Stimulated activated CD8-positive, alpha-beta memory T cell treated with anti-CD3 and anti-CD28 coated beads, Interleukin-2, amount 100 ng/mL, for 48 hours (primary cell): ENCODE results near the gene DDX49.
"Not testable (repeated sequence)": the region's sequence is repeated elsewhere in the genome, so short reads cannot be mapped to it uniquely, and the experiment has no call there.

ENCODE experiments used
- DNase-seq, 2 donors: peaks; one replicate each; pipeline ENCODE4 v3.0.0-alpha.2; 2020; ENCODE audit warnings: low read depth in 2 of 2

The DDX49 gene

DNA sequence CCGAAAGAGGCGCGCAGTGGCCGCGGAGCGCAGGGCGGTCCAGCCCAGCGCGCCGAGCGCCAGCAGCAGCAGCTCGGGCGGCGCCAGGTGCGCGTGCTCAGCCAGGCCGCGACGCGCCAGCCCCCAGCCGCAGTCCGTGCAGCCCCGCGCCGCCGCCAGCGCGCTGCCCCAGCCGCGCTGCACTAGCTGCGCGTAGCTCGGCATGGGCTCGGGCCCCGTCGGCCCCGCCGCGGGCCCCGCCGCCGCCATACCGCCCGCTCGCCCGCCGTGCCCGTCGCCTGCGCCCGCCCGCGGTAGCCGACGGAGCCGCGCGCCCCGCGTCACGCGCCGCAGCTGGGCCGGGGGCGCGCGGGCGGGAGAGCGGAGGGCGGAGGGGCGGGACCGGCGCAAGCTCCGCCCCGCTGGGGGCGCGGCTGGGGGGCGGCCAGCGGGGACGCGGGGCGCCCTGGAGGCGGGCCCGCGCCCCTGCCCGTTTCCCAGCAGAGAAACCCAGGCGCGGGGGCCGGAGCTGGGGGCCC lies 23.6 kb upstream of the DDX49 start, which contains the start of gene CERS1:
CERS1 (minus strand) TSS at position 335 of the 518 bp plus-strand sequence; CDS start at position 249, 86 bp downstream.
- no peak for DNase-seq

DNA sequence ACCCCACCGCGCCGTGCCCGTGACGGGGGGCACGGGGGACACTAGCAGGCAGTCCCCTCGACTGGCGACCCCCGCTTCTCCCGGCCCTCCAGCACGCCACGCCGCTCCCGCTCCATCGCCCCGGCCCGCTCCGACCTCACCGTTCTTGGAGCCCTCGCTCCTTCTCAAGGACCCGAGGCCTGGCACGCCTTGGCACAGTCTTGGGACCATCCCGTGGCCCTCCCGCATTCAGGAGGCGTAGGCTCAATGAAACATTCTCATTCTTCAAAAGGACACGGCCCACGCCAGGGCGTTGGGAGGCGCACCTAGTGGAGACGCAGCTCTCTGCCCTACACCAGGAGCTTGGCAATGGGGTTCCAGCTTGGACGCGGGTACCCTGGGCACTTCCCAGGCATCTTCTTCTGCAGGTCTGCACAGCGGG lies 23.1 kb upstream of the DDX49 start:
- no peak for DNase-seq

DNA sequence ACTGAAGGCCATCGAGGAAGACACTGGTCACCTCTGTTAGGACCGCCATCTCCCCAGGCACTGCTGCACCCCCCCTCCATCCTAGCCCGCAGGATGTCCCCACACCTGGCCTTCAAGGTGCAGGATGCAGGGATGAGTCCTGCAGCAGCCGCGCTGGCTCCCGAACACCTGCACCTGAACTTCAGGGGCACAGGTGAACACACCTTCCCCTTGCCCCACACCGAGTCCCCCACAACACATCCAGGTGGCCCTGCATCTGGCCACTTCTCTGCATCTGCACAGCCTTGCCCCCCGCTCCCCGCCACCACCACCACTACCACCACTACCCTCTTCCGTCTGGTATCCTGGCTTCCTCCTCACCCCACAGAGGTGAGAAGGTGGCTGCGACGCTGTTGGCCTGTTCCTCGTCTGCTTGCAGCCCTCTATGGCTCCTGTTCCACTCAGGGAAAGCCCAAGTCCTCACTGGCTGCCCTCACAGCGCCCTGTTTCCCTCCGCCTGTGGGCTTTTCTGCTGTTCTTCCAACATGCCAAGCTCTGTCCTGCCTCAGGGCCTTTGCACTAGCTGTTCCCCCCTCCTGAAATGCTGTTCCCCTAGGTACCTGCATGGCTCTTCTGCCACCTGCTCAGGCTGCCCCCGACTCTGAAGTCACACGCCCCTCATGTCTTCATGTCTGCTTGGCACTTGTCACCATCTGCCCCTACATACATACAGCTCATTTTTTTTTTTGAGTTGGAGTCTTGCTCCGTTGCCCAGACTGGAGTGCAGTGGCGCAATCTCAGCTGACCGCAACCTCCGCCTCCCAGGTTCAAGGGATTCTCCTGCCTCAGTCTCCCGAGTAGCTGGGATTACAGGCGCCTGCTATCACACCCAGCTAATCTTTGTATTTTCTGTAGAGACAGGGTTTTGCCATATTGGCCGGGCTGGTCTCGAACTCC lies 22.2 kb upstream of the DDX49 start:
- DNase-seq = no peak

DNA sequence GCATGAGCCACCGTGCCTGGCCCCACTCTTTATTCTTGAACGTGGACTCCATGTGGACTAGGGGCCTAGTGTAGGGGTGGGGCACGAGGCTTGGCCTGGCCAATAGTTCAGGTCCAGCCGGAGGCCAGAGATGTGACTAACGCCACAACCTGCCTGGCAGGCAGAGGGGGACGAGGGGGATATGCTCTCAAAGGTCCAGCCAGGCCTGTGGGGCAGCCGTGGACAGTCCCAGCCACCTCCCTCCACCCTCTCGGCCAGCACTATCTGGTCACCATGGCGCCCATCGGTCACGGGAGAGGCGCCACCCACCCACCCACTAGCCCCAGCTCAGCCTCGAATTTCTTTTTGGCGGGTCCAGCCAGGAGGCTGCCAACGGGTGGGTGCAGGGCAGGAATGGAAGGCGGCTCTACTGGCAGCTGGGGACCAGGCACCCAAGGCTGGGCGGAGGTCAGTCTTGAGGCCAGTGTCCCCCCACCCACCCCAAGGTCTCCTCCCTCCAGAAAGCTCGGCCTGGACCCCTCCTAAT lies 21.4 kb upstream of the DDX49 start:
- no peak for DNase-seq

DNA sequence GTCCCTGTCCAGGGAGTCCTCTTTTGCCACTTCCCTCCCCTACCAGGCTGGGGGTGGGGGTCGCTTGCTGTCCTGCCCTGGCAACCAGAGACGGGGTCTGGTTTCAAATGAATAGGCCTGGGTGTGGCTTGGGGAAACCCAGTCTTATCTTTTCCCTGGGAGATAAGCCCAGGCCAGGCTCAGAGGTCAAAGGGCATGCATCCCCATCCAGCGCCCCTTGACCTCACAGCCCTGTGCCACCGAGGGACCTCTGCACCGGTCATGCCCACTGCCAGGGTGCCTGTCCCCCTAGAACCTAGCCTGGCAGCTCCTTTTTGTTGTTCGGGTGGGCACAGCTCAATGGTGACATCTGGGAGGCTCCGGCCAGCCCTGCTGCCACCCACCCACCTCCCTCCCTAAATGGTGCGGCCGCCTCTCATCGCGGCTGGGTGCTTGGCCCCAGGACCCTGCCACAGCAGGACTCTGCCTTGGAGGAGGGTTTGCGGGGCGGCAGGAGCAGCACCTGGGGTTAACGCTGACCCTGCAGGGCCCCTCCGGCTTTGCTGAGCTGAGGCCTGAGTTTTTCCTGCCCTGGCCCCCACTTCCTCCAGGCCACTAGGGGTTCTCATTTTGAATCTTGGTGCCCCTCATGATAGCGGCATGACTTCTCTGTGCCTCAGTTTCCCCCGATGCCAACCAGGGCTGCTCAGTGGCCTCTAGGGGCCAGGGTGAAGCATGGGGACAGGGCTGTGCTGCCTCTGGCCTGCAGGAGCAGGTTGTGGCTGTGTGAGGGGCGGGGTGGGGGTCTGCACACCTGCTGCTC lies 20.7 kb upstream of the DDX49 start:
- no peak for DNase-seq

DNA sequence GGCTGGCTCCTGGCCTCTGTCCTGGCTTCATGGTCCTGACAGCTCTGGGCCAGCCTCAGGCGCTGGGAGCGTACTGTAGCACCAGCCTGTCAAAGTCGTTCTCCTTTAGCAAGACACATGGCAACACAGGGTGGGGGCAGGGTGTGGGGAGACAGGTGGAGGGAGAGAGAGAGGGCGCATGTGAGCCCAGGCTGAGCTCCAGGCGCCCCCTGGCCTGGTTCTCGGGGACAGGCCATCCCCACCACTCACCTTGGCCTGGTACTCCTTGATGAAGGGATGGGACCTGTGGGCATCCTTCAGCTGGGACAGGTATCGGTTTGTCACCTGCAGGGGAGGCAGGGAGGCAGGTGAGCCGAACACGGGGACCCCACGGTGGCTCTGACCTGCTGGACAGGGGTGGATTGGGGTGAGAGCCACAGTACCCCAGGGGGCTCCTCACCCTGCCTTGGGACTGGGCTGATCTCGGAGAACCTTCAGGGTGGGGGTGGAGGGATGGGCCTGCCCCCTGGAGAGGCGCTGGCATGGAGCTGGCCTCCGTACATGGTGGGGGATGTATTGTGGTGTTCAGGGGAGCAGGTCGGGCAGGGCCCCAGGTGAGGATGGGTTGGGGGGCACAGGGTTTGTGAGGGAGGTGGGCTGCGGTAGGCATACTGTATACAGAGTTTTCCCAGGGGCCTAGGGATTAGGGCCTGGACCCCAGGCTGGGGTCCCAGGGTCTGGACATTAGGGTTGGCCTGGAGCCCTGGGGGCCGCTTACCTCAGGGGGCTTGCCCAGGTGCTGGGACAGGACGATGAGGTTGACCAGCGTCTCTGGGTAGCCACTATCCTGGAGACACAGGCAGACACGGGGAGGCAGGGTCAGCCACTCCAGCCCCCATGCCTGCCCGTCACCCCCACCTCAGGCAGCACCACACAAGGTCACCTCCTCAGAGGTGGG lies 19.6 kb upstream of the DDX49 start:
- no peak for DNase-seq

DNA sequence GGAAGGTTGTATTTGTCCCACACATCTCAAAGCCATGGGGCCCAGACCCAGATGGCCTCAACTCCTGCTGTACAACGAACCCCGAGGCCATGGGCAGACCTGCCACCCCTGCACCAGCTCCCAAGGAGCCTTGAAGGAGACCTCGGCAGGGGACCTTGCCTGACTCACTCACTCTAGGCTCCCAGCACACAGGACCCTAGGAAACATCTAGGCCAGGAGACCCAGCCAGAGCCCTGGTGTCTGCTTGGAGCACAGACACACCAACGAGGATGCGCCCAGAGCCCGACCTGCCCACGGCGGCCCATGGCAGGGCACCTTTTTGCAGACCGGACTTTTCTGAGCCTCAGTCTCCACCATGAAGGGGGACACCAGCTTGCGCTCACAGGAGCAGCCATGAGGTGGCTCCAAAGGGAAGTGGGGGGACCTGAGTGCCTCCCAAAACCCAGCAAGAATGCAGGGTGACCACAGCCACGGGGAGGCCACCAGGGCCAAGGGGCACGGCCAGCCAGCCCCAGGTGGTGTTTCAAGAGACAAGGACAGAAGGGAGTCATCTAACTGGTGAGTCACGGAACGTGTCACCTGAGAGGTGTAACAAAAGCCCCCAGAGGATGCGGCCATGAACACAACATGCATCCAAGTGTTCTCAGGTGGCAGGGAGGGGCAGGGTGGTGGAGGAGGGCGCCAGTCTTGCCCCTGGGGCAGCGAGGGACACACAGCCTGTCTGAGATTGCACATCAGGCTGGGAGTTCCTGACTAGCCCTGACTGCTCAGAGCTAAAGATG lies 18.6 kb upstream of the DDX49 start:
- DNase-seq = no peak

DNA sequence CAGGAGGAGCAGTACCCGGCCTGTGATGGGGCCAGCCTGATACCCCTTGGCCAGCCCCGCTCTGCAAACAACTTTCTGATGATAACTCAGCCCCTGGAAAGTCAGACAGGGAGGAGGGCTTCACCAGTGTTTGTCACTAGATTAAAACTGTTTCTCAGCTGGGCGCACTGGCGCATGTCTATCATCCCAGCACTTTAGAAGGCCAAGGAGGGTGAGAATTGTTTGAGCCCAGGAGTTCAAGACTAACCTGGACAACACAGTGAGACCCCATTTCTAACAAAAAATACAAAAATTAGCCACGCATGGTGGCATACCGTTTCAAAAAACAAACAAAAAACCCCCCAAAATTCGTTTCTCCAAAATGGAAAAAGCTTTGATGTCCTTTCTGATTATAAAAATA lies 18.0 kb upstream of the DDX49 start:
- DNase-seq = no peak

DNA sequence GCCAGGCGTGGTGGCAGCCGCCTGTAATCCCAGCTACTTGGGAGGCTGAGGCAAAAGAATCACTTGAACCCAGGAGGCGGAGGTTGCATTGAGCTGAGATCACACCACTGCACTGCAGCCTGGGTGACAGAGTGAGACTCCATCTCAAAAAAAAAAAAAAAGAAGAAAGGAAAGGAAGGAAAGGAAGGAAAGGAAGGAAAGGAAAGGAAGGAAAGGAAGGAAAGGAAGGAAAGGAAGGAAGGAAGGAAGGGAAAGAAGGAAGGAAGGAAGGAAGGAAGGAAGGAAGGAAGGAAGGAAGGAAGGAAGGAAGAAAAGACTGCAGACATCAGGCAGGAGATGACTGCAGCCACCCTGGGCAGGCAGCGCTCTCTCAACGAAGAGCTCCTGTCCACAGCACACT lies 17.0 kb upstream of the DDX49 start:
- DNase-seq = not testable (repeated sequence)

DNA sequence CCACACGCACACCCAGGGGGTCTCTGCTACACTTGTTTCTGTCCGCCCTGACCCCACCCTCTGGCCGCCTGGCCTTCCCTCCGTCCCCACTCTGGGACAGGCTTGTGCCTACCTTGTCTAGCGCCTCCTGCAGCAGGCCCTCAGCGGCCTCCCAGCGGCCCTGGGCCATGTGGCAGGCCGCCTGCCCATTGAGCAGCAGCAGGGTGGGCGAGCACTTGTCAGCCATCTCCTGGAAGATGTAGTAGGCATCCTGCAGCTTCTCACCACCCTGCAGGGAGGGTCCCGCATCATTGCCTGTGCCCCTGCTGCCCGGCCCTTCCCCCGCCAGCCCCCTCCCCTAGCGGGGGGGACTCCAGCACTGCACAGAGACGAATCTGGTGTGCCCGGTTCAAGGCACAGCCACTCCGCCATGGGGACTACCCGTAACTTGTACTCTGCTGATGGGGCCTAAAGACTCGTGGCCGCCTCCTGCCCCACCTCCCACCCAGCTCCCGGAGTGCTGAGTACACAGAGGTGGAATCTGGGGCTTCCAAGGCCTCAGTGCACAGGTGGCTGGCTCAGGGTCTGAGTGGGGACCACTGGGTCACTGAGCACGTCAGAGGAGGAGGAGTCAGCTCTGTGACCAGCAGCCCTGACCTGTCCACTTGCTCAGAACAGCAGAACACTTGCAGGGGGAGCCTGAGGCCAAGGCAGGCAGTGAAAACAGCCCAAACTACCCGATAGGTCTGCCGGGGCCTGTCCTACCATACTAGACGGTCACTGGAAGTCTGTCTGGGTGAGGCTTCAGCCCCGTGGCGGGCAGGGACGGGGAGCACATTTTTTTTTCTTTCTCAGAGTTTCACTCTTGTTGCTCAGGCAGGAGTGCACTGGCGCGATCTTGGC lies 16.1 kb upstream of the DDX49 start:
- DNase-seq = no peak

DNA sequence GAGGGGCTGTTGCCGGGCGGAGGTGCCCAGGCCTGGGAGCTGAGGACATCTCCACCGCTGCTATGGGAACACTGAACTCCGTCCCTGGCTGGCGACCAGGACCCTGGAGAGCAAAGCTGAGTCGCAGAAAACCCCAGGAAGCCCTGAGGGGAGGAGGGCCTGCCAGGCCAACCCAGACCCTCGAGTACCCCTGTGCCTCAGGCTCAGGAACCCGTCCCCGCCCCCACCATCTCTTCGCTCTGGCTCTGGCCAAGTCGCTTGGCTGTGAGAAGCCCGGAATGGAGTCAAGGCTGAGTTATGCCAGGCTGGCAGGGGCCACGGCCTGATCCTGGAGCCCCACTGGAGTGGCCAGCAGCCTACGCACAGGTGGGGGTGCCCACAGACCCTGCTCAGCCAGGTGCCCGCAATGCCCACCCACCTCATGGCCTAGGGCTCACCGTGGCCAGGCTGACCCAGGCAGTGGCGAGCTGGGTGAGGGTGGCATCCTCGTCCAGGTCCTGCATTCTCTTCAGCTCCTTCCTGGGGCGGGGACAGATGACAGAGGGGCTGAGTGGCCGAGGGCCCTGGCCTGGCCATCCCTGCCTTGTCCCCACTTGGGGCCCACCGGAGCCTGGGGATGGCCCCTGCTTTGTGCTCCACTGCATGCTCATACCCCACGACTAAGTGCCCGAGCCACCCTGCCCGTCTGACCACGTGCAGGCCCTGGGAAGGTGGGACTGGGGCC lies 15.0 kb upstream of the DDX49 start:
- no peak for DNase-seq

DNA sequence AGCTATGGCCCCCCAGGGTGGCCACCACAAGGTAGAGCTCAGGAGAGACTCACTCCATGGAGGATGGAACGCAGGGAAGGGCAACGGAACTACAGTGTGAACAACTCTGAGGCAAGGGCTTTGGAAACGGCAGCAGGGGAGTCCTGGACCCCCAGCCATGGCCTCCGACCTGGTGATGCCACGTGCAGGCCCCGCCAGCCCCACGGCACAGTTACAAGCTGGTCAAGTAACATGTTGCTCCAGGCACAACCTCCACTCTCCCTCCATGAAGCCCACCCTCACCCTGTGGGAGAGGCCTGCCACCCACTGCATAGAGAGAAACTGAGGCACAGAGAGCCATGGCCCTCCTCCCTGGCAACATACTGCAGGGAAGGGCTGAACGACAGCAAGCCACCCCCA lies 14.5 kb upstream of the DDX49 start:
- DNase-seq = no peak

DNA sequence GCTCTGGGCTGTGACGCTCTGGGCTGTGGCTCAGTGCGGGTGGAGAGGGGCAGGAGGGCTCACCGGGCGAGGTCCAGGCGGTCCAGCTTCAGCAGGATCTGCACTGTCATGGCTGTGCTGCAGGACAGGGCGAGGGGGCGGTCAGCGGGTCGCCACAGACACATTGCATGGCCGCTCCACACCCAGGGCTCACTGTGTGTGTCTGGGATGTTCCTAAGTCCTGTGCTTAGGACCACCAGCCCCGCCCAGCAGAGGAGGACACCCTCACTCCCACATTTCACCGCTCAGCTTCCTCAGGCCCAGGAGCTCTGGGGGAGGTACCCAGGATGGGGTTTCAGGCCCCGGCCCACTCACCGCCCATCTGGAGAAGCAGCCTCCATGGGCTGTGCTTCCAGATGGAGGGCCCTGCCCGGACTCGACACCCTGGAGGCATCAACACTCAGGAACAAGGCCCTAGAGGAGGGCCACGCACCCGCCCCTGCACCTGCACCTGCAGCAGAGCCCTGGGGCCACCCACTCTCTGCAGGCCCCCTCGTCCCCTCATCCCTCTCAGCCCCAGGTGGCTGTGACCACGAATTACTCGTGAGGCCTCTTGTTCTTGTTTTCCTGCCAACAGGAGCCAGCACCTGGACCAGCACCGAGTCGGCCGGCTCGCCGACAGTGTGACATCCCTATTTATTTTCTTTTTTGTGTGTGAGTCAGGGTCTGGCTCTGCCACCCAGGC lies 13.8 kb upstream of the DDX49 start:
- no peak for DNase-seq

DNA sequence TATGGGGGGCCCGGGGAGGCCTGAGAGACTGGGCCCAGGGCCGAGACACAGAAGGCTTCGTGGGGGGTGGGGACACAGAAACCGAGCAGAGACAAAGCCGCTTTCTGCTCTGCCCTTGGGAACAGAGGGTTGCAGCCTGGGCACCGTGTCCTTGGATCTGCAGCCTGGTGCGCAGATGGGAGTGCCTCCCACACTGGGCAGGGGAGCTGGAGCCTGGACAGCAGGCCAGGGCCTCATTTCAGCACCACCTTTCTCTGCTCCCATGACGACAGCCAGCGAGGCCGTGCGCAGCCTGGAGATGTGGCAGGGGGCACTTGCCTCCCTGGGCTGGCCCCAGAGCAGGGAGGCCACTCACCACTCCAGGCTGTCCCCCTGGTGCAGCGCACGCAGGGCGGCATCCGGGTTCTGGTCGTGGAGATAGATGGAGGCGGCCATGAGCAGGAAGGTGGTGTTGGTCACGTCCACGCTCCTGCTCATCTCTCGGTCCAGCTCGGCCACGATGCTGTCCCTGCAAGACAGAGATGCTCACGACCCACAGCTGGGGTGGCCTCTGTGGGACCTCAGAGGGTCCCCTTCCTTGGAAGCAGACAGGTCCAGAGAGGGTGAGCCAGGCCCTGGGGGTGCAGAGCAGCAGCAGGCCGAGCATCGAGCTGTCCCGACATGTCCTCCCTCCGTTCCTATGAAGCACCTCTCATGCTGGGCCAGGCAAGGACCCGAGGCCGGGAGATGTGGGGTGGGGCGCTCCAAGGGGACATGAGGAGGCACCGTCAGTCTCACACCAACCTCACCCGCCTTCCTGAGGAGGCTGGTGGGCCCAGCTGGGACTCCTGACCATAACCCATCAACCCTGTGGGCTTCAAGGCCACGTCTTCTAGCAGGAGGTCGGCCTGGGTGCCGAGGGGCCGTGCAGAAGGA lies 12.7 kb upstream of the DDX49 start:
- DNase-seq = no peak

DNA sequence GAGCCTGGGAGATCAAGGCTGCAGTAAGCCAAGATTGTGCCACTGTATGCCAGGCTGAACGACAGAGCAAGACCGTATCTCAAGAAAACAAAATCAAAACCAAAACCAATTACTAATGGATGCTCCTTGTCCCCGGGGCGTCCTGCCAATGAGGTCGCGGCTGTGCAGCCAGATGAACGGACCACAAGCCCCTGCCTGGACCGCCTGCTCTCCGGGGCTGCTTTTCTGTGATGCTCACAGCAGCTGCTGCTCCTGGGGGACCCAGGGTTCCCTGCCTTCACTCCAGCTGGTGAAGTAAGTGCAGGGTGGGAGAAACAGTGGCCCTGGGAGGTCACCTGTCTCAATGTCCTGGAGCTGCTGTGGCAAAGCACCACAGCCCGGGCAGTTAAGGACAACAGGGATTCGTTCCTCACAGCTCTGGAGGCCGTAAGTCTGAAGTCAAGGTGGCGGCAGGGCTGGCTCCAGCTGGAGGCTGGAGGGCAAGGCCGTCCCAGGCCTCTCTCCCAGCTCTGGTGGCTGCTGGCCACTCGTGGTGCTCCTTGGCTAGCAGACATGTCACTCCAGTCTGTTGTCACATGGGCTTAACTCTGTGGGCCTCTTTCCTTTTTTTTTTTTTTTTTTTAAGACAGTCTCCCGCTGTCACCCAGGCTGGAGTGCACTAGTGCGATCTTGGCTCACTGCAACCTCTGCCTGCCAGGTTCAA lies 10.4 kb upstream of the DDX49 start:
- DNase-seq = no peak

DNA sequence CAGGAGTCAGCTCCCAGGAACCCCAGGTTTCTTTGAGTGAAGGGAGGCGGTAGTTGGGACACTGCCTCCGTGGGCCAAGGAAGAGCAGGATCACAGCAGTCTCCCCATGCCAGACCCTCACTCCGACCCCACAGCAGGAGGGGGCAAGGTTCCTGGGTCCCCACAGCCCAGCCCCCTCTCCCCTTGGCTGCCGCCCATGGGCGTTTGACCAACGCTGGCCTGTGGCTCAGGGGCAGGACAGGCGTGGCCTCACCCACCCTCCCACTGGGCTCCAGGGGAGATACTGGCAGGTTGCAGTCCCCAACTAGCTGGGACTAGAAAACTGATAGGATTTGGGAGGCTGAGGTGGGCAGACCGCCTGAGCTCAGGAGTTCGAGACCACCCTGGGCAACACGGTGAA lies 9.5 kb upstream of the DDX49 start:
- DNase-seq = no peak
